ENCODE measurements around the gene MTHFSD.

MTHFSD gene

GRCh38 chr16:86528061-86528929 lies 26.7 kb downstream of the MTHFSD start:
- no peak for DNase-seq

GRCh38 chr16:86527366-86527765 lies 27.7 kb downstream of the MTHFSD start:
- DNase-seq = no peak

- no peak for DNase-seq
These were observed 29.3 kb downstream of the MTHFSD start for GRCh38 chr16:86525696-86526095.

GRCh38 chr16:86524029-86524428 lies 31.0 kb downstream of the MTHFSD start:
- DNase-seq = no peak

- no peak for DNase-seq
These were observed 31.8 kb downstream of the MTHFSD start for GRCh38 chr16:86523166-86523740.

GRCh38 chr16:86522634-86523033 lies 32.4 kb downstream of the MTHFSD start:
- no peak for DNase-seq

GRCh38 chr16:86521236-86522197 lies 33.5 kb downstream of the MTHFSD start:
- no peak for DNase-seq

GRCh38 chr16:86520317-86521210 lies 34.5 kb downstream of the MTHFSD start:
- DNase-seq = no peak

GRCh38 chr16:86519649-86520316 lies 35.3 kb downstream of the MTHFSD start:
- peak; percentile 49 for DNase-seq

- DNase-seq = no peak
These were observed 35.9 kb downstream of the MTHFSD start for GRCh38 chr16:86519007-86519648.

GRCh38 chr16:86517652-86518258 lies 37.3 kb downstream of the MTHFSD start:
- peak; percentile 33 for DNase-seq

GRCh38 chr16:86517033-86517432 lies 38.0 kb downstream of the MTHFSD start:
- DNase-seq = no peak

GRCh38 chr16:86516623-86517003 lies 38.4 kb downstream of the MTHFSD start:
- no peak for DNase-seq

GRCh38 chr16:86515777-86516622 lies 39.0 kb downstream of the MTHFSD start:
- DNase-seq = no peak

- DNase-seq = no peak
These were observed 39.6 kb downstream of the MTHFSD start for GRCh38 chr16:86515413-86515776.

GRCh38 chr16:86514481-86515376 lies 40.3 kb downstream of the MTHFSD start:
- no peak for DNase-seq

- DNase-seq = no peak
These were observed 41.4 kb downstream of the MTHFSD start for GRCh38 chr16:86513471-86514277.
